Prostate gland (tissue), 2 donors: Measurements from ENCODE around the gene PCDH9.

ENCODE experiments used
- POLR2AphosphoS5 ChIP-seq: sonication (generic); formaldehyde crosslinking; IDR thresholded peaks from one replicate; pipeline ENCODE4 v1.6.1; 2017; ENCODE audit warnings: antibody characterized with exemption
- TF ChIP-seq, protein P1 (sequence below), 4 experiments: fragments of 200-600 bp in 2 of 4; fragments of 450-650 bp in 2 of 4; sonication (generic) in 2 of 4; IDR thresholded peaks; 1 replicate in 3 of 4; 2 replicates in 1 of 4; pipeline ENCODE4 v1.5.1; 2016 to 2019; ENCODE audit warnings: antibody characterized with exemption in 4 of 4, mild to moderate bottlenecking in 2 of 4, moderate library complexity in 2 of 4

- TF ChIP-seq, protein P1, sequence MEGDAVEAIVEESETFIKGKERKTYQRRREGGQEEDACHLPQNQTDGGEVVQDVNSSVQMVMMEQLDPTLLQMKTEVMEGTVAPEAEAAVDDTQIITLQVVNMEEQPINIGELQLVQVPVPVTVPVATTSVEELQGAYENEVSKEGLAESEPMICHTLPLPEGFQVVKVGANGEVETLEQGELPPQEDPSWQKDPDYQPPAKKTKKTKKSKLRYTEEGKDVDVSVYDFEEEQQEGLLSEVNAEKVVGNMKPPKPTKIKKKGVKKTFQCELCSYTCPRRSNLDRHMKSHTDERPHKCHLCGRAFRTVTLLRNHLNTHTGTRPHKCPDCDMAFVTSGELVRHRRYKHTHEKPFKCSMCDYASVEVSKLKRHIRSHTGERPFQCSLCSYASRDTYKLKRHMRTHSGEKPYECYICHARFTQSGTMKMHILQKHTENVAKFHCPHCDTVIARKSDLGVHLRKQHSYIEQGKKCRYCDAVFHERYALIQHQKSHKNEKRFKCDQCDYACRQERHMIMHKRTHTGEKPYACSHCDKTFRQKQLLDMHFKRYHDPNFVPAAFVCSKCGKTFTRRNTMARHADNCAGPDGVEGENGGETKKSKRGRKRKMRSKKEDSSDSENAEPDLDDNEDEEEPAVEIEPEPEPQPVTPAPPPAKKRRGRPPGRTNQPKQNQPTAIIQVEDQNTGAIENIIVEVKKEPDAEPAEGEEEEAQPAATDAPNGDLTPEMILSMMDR (IDR thresholded peaks at IDR 0.05), result no peak
- no peak for TF ChIP-seq POLR2AphosphoS5
Observed at GRCh38 chr13:66459634-66460033, 770.5 kb downstream of the PCDH9 start.
